ENCODE measurements around the gene DES.

The DES gene

DNA sequence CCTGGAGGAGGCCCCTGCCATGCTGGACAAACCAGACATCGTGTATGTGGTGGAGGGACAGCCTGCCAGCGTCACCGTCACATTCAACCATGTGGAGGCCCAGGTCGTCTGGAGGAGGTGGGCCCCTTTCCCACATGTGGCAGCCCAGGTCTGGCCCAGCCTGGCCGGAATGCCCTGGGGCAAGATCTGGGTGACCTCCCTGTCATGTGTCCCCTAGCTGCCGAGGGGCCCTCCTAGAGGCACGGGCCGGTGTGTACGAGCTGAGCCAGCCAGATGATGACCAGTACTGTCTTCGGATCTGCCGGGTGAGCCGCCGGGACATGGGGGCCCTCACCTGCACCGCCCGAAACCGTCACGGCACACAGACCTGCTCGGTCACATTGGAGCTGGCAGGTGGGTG, 55.3 kb downstream of the DES start:
- no peak overlapping the region for H3K9ac ChIP-seq (ENCODE audit: low read depth, low read length)
- H3K9me3 ChIP-seq (replicated peaks; ENCODE audit: low read length) = no peaks in the 10 kb centered on the region
- H3K27me3 ChIP-seq (ENCODE audit: control insufficient read depth, insufficient read depth, low read length) = no peaks in the 10 kb centered on the region
- no peaks in the 10 kb centered on the region for H3K36me3 ChIP-seq (ENCODE audit: insufficient read depth, low read length)
- no peak overlapping the region for H3K4me3 ChIP-seq (ENCODE audit: low read length)
- H3K4me1 ChIP-seq (ENCODE audit: control insufficient read depth, insufficient read depth, low read length) = peaks cover 14% of the 10 kb centered on the region
- no peak overlapping the region for H3K4me2 ChIP-seq (ENCODE audit: low read length)

DNA sequence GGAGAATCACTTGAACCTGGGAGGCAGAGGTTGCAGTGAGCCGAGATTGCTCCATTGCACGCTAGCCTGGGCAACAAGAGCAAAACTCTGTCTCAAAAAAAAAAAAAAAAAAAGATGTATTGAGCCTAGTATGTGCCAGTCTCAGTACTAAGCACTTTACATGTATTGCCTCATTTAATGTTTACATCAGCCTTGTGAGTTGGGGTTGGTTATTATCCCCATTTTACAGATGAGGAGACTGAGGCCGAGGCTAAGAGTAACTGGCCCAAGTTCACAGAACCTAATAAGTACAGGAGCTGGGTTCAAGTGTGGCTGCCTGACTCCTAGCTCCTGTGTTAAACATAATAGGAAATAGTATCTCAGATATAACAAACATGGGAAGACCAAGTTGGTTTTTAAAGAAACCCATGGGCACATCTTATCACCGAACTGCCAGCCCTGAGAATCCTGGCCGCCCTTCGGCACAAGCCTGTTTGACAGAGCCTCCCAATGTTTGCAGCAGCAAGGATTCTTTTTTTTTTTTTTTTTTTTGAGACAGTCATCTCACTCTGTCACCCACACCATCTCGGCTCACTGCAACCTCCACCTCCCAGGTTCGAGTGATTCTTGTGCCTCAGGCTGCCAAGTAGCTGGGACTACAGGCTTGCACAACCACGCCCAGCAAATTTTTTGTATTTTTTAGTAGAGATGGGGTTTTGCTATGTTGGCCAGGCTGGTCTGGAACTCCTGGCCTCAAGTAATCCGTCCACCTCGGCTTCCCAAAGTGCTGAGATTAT, 56.3 kb downstream of the DES start:
- Histone ChIP-seq H3K36me3 (ENCODE audit: insufficient read depth, low read length) (peaks cover 2% of the 10 kb centered on the region), H3K9me3 (replicated peaks; ENCODE audit: low read length) (no peaks in the 10 kb centered on the region), H3K27me3 (ENCODE audit: control insufficient read depth, insufficient read depth, low read length) (no peaks in the 10 kb centered on the region), H3K4me1 (ENCODE audit: control insufficient read depth, insufficient read depth, low read length) (peaks cover 5% of the 10 kb centered on the region), H3K4me2 (ENCODE audit: low read length) (no peak overlapping the region), H3K4me3 (ENCODE audit: low read length) (no peak overlapping the region), H3K9ac (ENCODE audit: low read depth, low read length) (no peak overlapping the region)

DNA sequence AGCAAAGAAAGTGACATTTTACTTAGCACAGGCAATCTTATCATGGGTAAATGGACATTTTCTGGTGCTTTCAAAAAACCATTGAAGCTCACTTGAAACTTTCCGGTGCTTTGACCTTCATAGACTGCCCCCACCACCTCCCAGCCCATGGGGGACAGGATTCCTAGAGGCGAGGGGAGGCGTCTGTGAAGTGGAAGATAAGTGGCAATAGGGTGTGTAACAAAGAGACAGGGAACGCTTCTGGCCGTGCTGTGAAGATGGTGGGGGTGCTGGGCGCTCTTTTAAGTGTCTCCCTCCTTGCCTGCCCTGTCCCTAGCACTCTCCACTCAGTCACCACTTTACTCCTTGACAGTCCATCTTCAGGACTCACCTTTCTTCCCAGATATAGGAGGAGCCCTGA, 57.1 kb downstream of the DES start:
- no peak overlapping the region for H3K4me3 ChIP-seq (ENCODE audit: low read length)
- no peaks in the 10 kb centered on the region for H3K4me1 ChIP-seq (ENCODE audit: control insufficient read depth, insufficient read depth, low read length)
- H3K9ac ChIP-seq (ENCODE audit: low read depth, low read length) = no peak overlapping the region
- H3K9me3 ChIP-seq (replicated peaks; ENCODE audit: low read length) = no peaks in the 10 kb centered on the region
- H3K27me3 ChIP-seq (ENCODE audit: control insufficient read depth, insufficient read depth, low read length) = no peaks in the 10 kb centered on the region
- H3K4me2 ChIP-seq (ENCODE audit: low read length) = no peak overlapping the region
- peaks cover 4% of the 10 kb centered on the region for H3K36me3 ChIP-seq (ENCODE audit: insufficient read depth, low read length)

DNA sequence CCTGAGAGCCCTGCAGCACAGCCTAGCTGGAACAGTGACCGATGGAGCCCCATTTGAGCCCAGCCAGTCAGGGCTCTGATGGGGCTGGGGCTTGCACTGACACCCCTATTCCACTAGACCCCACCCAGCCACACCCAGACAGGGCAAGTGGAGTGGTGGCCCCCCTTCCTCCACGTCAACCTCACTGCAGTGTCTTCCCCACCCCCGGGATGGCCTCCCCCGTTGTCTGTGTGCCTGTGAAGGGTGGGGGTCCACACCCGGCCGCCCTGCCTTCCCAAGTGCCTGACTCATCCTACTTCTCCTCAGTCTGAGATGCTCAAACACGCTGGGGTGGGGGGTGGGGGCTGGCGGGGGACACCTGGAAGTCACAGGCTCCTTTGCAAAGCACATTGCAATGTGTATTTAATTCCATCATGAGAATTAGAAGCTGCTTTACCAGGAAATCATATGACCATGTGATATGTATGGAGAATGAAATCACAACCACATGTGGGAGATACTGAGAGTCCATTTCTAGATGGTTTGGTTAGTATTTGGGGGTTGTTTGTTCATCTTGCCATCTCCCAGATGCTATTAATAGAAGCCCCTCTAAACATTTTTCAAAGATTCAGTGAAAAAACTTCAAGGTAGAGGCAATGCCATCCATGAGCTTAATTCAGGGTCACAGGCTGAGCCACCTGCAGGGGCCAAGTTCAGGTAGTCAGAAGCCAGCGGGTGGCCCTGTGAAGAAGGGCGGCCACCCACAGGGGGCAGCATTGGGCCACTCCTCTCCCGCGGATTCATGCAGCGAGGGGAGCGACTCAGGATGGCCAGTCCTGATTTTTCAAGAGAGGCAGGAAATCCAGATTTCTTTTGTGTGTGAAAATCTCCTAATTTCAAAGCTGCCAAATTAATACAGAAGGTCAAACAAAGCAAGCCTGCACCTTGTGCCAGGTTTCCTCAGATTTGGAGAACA, 57.8 kb downstream of the DES start:
- Histone ChIP-seq H3K4me1 (ENCODE audit: control insufficient read depth, insufficient read depth, low read length) (no peaks in the 10 kb centered on the region), H3K36me3 (ENCODE audit: insufficient read depth, low read length) (peaks cover 4% of the 10 kb centered on the region), H3K9me3 (replicated peaks; ENCODE audit: low read length) (no peaks in the 10 kb centered on the region), H3K4me2 (ENCODE audit: low read length) (no peak overlapping the region), H3K27me3 (ENCODE audit: control insufficient read depth, insufficient read depth, low read length) (no peaks in the 10 kb centered on the region), H3K4me3 (ENCODE audit: low read length) (no peak overlapping the region), H3K9ac (ENCODE audit: low read depth, low read length) (no peak overlapping the region)
